GM21360 (cell line): ENCODE results near the gene COL18A1.

Source experiments
- ATAC-seq: cut with Tn5 transposase; IDR thresholded peaks from one replicate; pipeline ENCODE4 v1.9.1; 2021; ENCODE audit warnings: mild to moderate bottlenecking, moderate library complexity; ENCODE audit not compliant: unreplicated experiment

The COL18A1 gene

GRCh38 chr21:45411810-45412206, 6.8 kb downstream of the COL18A1 start:
- no peak for ATAC-seq

GRCh38 chr21:45412491-45412890, 7.5 kb downstream of the COL18A1 start:
- ATAC-seq: no peak

DNA sequence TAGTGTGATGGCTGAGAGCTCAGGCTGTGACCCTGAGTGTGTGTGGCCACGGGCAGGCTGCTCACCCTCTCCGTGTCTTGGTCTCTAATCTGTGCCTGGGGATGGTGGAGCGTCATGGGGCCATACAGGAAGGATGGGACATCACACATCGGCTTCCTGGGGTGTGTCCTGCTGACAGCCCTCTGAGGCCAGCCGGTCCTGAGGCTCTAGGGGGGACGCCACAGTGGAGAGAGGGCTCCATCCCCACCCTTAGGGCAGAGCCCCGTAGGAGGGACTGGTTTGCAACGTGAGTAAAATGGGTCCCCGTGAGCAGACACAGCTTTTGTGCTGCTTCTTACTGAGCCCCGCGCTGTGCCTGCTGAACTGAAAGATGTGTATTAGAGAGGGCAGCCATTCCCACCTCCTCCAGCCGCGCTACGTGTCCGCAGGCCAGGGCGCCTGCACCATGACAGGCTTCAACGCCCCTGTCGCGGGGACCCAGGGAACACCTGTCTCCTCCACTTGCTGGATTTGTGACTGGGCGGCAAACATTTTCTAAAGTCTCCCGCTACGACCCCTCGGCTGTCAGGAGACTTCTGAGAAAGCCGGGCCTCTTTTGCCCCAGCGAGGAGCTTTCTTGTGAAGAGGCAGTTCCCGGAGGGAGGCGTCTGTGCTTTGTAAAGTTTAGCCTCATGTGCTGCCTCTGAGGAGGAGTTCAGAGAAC, 8.1 kb downstream of the COL18A1 start:
- no peak for ATAC-seq

GRCh38 chr21:45413922-45414321, 9.0 kb downstream of the COL18A1 start:
- no peak for ATAC-seq

DNA sequence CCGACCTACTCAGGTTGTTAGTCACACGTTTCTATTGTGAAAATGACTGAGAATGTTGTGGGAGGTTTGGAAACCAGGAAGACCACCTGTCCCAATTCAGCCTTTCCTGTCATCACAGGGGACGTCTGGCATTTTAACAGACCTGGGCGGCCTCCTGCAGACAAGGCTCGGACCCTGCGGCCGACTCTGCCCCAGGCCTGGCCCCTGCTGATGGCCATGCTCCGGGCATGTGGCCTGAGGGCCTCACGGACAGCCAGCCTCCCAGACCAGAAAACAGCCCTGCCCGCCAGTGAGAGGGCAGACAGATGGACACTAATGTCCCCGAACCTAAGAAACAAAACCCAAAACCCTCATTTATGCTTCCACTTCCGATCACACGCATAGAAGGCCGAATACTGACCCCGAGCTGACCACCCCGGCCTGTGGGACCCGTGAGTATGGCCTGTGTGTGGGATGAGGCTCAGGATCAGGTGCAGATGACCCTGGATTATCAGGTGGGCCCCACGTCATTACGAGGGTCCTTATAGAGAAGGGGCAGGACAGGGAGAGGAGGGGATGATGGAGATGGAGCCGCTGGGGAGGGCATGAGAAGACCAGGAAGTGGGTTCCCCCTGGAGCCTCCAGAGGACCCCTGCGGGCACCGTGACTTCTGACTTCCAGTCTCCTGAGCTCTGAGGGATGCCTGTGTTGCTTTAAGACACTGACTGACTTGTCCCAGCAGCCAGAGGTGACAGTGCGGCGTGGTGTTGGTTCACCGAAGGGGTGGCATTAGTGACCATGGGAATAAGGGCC, 9.6 kb downstream of the COL18A1 start:
- no peak for ATAC-seq

- no peak for ATAC-seq
Observed at GRCh38 chr21:45415188-45415942, 10.4 kb downstream of the COL18A1 start.

DNA sequence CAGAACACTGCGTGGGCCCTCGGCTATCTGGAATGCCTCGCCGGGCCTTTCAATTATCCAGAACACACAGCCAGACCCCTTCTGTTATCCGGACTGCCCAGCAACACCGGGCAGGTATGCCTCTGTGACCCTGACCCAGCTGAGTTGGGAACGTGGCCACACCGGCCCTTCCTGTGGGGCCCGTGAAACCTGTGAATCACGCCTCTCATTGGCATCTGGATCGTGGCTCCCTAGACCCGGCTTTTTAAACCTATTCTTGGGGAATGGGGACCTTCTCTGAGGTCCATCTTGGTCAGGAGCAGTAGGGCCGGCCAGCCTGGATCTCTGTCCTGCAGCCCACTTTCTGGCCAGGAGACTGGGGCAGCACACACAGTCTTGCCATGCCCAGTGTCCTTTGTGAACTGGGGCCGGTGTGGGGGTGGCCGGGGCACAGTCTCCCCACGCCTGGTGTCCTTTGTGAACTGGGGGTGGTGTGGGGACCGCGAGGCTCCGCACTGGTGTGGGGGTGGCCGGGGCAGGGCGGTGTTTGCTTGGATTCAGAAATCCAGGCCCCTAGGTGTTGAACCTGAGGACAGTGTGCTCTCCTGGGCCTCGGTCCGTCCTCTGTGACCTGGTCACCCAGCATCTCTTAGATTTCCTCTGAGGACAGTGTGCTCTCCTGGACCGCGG, 11.1 kb downstream of the COL18A1 start:
- ATAC-seq: no peak

GRCh38 chr21:45416620-45417019, 11.7 kb downstream of the COL18A1 start:
- no peak for ATAC-seq

GRCh38 chr21:45417256-45417950, 12.4 kb downstream of the COL18A1 start:
- no peak for ATAC-seq

GRCh38 chr21:45417951-45418300, 13.0 kb downstream of the COL18A1 start:
- no peak for ATAC-seq

DNA sequence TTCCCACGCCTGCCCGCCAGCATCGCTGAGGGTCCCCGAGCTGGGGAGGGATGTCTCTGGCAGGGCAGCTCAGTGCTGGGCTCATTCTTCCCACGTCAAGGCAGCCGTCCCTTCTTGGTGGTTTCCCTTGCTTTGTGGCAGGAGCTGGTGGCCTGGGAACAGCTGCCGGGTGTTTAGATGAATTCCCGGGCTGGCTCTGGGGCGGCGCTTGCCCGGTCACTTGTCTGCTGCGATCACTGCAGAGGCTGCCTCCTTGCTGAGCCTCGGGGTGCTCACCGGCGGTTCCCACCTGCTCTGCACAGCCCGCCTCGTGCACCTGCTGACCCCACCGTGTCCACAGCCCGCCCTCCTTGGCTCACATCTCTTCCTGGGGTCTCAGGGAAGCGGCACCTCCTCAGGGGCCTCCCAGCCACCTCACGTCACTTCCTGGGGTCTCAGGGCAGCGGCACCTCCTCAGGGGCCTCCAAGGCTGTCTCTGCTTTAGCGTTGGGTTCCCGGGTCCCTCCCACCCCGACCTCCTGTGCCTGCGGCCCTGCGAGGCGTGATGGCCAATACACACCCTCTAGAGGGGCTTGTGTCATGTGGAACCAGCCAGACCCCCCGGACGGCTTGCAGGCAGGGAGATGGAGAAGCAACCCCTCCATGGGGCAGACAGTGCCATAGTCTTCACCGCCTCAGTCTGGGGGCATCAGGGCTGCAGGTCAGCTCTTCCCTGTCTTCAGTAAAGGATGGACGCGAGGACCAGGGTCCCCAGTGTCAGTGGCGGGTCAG, 13.5 kb downstream of the COL18A1 start:
- no peak for ATAC-seq

DNA sequence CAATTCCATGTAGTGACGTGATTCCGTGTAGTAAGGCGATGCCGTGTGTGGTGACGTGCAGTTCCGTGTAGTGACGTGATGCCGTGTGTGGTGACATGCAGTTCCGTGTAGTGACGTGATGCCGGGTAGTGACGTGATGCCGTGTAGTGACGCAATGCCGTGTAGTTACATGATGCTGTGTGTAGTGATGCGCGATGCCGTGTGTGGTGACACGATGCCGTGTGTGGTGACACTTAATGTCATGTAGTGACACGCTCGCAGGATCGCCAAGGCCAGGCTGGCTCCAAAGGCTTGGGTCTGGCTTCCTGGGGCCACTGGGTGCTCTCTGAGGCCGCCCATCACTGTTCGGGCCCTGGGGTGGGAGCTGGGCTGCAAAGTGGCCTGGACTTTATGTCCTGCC, 14.2 kb downstream of the COL18A1 start:
- no peak for ATAC-seq

GRCh38 chr21:45420061-45421041, 15.4 kb downstream of the COL18A1 start:
- ATAC-seq: no peak

DNA sequence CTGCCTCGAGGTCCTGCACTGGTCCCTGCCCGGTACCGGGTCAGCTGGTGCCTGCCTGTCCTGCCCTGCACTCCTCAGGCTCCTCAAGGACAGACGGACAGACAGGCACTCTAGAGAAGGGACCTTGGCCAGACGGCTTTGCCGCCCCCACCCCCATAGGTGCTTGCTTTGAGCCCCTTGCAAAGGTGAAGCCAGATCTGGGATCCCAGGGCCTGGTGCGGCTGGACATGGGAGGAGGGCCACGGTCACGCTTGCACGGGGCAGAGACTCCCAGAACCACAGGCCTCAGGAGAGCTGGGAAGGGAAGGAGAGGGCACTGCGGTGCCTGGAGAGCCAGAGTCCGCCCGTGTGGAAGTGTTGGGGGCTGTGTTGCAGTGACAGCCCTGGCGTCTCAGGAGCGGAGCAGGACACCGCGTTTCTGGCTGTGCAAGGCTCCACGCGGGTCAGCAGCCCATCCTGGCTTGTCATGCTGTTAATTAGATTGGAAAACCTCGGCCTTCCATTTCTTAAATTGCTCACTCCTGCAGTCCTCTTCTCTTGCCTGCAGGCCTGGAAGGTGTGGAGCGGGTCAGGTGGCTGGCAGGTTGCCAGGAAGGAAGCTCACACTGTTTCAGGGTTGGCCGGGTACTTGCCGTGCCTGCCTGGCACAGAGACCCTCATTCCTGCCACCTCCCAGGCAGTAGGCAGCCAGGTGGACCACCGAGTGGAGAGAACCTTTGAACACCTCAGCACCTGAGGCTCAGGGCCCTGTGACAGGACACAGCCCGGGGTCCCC, 16.3 kb downstream of the COL18A1 start:
- no peak for ATAC-seq

GRCh38 chr21:45421846-45422775, 17.1 kb downstream of the COL18A1 start:
- no peak for ATAC-seq

GRCh38 chr21:45423201-45423955, 18.4 kb downstream of the COL18A1 start:
- no peak for ATAC-seq
